ENCODE measurements around the gene ABCA2.

GRCh38 chr9:136971746-136972145, 56.3 kb downstream of the ABCA2 start:
- TF ChIP-seq CTCF (conservative IDR thresholded peaks at IDR 0.05; ENCODE audit: low read depth in 2 of 2): no peak
- TF ChIP-seq EZH2phosphoT487 (IDR thresholded peaks at IDR 0.05; ENCODE audit: unreplicated experiment): no peak
- no peak for TF ChIP-seq ZNF462 (CRISPR knock-in tag; IDR thresholded peaks at IDR 0.05)
- no peak for TF ChIP-seq EZH2 (IDR thresholded peaks at IDR 0.05; ENCODE audit: low read depth, unreplicated experiment)
- TF ChIP-seq NANOG (IDR thresholded peaks at IDR 0.05; ENCODE audit: borderline replicate concordance): no peak
- TF ChIP-seq POLR2AphosphoS5 (IDR thresholded peaks at IDR 0.05; ENCODE audit: low read depth): no peak
